ENCODE results near the gene EXOC6B. TPM values are rescaled to one million over a fixed set of nuclear protein-coding genes. Genes with fewer than 3 reads are reported as not detected.

The EXOC6B gene
- total and polyA plus RNA-seq, 2 of the 8 experiments (the other 6 are each of a cell fraction or from before 2014, with no cell fraction given): 13.5 to 33.0 TPM

DNA sequence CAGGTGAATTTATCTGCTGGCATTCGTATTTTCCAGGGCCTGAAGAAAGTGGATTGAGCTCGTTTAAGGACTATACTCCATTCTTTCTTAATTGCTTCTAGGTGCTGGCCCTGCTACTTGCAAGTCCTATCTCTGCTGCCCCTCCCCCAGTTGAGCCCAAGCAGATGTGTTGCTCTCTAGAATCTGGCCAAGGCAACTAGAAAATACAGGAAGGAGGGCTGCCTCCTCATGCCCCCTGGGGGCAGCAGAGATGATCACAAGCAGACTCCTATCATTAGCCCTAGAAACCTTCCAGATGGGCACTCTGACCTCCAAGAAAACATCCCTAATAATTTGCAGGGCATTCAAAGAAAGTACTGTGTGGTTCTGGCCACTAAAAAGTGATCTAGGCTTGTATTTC lies 605.7 kb downstream of the EXOC6B start (continued):
- TF ChIP-seq POLR2A (IDR thresholded peaks at IDR 0.05; ENCODE audit: control extremely low read depth in 1 of 2, low read depth in 2 of 2, low read length in 2 of 2) (no peak), MAFK (IDR thresholded peaks at IDR 0.05; ENCODE audit: low read depth, low read length) (no peak), PHF8 (conservative IDR thresholded peaks at IDR 0.05; ENCODE audit: low read depth, low read length) (no peak), GABPA (IDR thresholded peaks at IDR 0.05; ENCODE audit: borderline replicate concordance, insufficient read depth, low read length) (no peak), KDM4A (IDR thresholded peaks at IDR 0.05; ENCODE audit: low read depth, low read length, severe bottlenecking) (no peak), CREB1 (IDR thresholded peaks at IDR 0.05) (no peak)
